GM10266 (cell line): ENCODE results near the gene C9orf152.

Source experiments
- DNase-seq: peaks from one replicate; pipeline ENCODE4 v3.0.0; 2012; ENCODE audit errors: extremely low spot score
- TF ChIP-seq, protein P1 (sequence below): IDR thresholded peaks from 2 replicates; pipeline ENCODE4 v1.5.1; 2012; ENCODE audit warnings: mild to moderate bottlenecking, low read depth; ENCODE audit not compliant: control insufficient read depth, insufficient read depth; ENCODE audit errors: missing control alignments

The C9orf152 gene

DNA sequence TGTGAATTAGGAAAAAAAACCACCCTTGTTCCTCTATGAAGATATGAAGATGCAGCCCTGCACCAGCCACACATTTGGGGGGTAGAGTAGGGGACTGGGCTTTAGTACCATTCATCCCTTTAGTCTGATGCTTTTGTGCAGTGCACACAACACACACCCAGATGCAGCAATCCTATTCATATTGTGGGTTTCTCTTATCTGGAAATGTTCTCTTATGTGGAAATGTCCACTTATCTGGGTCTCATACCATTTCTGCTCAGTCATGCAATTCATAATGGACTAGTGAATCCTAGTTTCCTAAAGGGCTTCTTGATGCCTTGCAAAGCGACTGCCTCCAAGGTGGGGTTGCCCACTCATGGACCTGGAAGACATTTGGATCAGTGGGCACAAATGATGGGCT is 47.8 kb downstream of the C9orf152 start:
- TF ChIP-seq, protein P1, sequence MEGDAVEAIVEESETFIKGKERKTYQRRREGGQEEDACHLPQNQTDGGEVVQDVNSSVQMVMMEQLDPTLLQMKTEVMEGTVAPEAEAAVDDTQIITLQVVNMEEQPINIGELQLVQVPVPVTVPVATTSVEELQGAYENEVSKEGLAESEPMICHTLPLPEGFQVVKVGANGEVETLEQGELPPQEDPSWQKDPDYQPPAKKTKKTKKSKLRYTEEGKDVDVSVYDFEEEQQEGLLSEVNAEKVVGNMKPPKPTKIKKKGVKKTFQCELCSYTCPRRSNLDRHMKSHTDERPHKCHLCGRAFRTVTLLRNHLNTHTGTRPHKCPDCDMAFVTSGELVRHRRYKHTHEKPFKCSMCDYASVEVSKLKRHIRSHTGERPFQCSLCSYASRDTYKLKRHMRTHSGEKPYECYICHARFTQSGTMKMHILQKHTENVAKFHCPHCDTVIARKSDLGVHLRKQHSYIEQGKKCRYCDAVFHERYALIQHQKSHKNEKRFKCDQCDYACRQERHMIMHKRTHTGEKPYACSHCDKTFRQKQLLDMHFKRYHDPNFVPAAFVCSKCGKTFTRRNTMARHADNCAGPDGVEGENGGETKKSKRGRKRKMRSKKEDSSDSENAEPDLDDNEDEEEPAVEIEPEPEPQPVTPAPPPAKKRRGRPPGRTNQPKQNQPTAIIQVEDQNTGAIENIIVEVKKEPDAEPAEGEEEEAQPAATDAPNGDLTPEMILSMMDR = no peak
- no peak for DNase-seq

DNA sequence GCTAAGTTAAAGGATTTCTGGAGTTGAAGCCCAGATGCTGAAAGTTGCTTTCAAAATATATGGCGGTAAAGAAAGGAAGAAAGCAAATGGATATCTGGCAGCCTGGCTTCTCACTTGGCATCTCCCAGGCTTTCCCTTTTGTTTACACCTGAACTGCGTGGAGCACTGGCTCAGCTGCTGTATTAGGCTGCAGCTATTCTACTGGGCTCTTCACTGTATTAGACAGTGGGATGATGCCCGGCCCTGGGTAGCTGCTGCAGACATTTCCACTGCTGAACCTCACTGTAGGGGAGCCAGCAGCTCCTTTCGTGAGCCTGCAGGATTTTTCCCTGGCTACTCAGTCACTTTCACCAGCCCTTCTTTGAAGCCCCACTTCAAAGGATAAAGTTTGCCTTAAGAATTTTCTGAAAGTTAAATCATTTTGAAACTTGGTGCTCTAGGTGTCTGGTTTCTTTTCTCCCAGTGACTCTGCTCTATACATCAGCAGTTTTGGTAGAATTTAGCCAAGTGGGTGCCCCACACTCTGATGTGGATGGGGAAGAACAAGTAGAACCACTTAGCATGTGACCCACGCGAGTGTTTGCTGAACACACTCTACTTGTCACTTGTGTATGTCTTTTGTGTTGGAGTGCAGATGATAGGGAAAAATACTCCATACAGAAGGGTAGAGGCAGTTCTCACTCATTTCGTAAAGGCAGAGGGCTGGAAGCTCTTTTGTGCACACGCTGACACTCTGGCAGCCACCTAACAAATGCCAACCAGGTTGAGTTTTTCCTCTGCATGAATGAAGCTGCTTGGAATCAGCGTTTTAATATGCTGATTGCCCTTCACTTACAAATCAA is 49.9 kb downstream of the C9orf152 start:
- no peak for DNase-seq
- TF ChIP-seq, protein P1 = no peak

DNA sequence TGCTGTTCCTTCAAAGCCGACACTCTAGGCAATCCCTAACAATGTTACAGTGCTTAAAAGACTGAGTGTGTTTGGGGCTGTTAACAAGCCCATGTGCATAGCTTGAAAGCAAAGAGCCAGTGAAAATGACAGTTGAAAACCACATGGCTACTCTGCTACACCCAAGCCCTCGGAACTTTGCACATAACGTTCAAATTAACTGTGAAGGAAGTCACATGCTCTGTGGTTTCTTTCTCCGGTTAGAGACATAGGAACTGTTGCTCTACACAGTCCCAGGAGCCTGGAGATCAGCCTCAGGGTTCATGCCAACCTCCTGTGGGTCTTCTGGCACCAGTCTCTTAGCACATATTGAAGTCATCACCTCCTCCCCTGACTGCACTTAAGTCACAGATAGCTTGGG is 51.1 kb downstream of the C9orf152 start:
- DNase-seq = peak; percentile 42
- TF ChIP-seq, protein P1 = no peak

DNA sequence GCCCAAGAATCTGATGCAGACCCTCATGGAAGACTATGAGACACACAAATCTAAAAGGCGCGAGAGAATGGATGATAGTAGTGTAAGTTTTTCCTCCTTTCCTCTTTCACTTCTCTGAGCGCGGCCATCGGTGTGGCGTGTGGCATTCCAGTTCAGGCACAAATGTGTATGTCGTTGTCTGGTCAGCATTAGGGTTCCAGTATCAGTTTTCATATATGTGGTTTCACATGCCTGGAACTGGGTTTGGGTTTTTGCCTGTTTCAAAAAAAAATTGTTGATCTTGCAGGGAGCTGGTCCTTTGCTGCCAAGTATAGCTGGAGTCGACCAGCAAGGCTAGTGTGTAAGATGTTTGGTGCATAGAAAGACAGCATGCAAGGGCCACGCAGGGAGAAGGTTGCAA is 51.5 kb downstream of the C9orf152 start:
- DNase-seq = no peak
- TF ChIP-seq, protein P1 = no peak

DNA sequence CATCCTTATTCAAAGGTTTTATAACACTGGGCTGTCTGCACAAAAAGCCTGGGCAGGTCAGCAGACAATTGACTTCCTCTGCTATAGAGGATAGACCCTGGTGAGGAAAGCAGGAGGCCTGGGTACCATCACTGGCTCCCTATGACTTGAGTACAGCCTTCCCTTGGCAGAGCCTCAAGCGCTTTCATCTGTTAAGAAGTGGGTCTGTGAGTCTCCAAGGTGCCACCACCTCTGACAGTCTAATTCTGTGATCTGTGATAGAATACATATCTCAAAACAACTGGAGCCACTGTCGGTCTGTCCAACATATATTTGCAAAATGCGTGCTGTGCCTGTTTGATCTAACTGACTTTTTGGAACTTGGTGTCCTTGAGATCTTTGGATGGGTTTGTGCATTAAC is 52.2 kb downstream of the C9orf152 start:
- DNase-seq = no peak
- TF ChIP-seq, protein P1 = no peak

DNA sequence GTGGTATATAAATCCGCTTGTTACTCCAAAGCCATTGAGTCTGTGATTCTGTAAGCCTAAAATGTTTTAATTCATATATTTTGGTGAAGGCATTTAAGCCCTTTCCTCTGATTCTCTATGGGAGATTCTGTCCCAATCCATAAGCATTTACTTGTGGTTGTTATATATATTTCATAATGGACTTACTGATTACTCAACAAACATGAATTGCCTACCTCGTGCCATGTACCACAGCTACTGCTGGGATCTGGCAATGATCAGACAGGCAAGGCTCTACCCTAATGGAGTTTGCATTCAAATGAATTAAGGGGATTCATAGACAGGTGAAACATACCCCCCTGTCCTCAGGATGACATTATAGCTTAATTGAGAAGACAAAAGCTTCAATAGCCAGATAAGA is 54.5 kb downstream of the C9orf152 start:
- TF ChIP-seq, protein P1 = no peak
- DNase-seq = no peak

DNA sequence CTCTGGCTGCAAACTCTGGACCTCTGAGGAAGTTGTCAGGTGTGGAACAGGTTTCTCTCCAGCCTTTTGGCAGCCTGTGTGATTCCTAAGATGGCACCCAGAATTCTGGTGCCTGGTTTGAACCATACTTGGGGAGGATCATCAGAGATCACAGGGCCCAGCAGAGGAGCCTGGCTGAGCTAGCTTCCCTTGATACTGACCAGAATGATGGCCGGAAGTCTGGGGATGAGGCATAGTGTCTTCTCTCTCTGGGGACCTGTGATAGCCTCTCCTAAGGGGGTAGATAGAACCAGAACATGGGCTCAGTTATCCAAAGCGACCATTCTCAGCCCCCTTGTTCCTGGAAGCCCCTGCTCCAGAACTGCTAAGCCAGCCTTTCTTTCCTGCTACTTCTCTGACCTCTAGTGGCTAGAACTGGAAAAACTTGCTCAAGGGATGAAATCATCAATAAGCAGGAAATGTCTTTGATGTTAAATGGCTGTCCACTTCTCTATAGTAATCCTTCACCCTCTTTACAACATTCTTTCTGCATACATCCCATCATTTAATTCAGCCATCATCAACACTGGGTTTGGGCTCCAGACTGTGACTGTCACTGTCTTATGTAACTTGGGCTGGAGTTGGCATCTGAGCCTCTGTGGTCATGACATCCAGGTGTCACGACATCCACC is 55.1 kb downstream of the C9orf152 start:
- TF ChIP-seq, protein P1 = peak; percentile 71
- DNase-seq = peak; percentile 37
